HG03439 (cell line): ENCODE results near the gene SEC23B.

Experiments
- ATAC-seq: cut with Tn5 transposase; IDR thresholded peaks from one replicate; pipeline ENCODE4 v1.9.1; 2021; ENCODE audit warnings: mild to moderate bottlenecking, moderate library complexity; ENCODE audit not compliant: unreplicated experiment

Gene SEC23B

GRCh38 chr20:18587665-18588573 lies 80.2 kb downstream of the SEC23B start, which contains the start of gene DTD1:
DTD1 (plus strand) TSS chr20:18588054; CDS start chr20:18588073, 19 bp downstream.
- peak; percentile 92 for ATAC-seq

- ATAC-seq, result no peak
Measured at GRCh38 chr20:18588574-18588933, 80.8 kb downstream of the SEC23B start.

- no peak for ATAC-seq
Measured at GRCh38 chr20:18589941-18590674, 82.4 kb downstream of the SEC23B start.

GRCh38 chr20:18596270-18596669 lies 88.5 kb downstream of the SEC23B start:
- ATAC-seq, result no peak

- ATAC-seq, result no peak
Measured at GRCh38 chr20:18609741-18610140, 102.0 kb downstream of the SEC23B start.
